ENCODE measurements around the gene CTRB1.

DNA sequence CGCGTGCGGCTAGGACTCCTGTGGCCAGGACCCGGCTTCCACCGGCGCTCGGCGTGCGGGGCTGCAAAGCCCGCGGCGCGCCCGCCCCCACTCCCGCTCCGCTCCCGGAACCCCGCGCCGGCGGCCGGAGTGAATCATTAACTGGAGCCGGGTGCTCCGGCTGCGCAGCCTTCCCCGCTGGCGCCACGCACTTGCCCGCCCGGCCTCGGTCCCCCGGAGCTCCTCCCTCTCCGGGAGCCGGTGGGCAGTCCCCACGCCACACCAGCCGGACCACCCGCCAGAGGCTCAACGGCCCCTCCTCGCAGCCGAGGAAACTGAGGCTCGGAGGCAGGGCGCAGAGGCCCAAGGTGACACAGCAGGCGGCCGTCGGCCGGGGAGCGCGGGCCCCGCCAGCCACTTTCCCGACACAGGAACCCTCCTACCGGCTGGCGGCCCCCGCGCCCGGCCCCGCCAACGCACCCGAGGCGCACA lies 32.1 kb downstream of the CTRB1 start:
- TF ChIP-seq, protein P1, sequence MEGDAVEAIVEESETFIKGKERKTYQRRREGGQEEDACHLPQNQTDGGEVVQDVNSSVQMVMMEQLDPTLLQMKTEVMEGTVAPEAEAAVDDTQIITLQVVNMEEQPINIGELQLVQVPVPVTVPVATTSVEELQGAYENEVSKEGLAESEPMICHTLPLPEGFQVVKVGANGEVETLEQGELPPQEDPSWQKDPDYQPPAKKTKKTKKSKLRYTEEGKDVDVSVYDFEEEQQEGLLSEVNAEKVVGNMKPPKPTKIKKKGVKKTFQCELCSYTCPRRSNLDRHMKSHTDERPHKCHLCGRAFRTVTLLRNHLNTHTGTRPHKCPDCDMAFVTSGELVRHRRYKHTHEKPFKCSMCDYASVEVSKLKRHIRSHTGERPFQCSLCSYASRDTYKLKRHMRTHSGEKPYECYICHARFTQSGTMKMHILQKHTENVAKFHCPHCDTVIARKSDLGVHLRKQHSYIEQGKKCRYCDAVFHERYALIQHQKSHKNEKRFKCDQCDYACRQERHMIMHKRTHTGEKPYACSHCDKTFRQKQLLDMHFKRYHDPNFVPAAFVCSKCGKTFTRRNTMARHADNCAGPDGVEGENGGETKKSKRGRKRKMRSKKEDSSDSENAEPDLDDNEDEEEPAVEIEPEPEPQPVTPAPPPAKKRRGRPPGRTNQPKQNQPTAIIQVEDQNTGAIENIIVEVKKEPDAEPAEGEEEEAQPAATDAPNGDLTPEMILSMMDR (conservative IDR thresholded peaks at IDR 0.05) = no peak
- no peak for TF ChIP-seq EZH2 (IDR thresholded peaks at IDR 0.05; ENCODE audit: low read depth)
